ENCODE data around the gene MUCL3.

DNA sequence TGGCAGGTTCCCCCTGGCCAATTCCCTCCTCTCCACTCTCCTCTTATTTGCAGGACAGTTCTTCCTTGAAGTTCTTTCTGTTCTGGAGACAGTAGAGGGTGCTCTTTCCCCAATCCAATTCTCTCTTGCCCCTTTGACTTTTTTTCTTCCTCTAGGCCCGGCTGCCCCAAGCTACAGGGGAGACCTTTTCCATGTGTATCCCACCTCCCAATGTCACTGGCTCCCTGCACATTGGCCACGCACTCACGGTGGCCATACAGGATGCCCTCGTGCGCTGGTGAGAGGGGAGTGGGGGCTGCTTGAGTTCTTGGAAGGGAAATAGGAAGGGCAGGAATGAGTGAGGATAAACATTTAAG is 25.2 kb upstream of the MUCL3 start:
- TF ChIP-seq POLR2A (IDR thresholded peaks at IDR 0.05), result no peak
- TF ChIP-seq, protein P1, sequence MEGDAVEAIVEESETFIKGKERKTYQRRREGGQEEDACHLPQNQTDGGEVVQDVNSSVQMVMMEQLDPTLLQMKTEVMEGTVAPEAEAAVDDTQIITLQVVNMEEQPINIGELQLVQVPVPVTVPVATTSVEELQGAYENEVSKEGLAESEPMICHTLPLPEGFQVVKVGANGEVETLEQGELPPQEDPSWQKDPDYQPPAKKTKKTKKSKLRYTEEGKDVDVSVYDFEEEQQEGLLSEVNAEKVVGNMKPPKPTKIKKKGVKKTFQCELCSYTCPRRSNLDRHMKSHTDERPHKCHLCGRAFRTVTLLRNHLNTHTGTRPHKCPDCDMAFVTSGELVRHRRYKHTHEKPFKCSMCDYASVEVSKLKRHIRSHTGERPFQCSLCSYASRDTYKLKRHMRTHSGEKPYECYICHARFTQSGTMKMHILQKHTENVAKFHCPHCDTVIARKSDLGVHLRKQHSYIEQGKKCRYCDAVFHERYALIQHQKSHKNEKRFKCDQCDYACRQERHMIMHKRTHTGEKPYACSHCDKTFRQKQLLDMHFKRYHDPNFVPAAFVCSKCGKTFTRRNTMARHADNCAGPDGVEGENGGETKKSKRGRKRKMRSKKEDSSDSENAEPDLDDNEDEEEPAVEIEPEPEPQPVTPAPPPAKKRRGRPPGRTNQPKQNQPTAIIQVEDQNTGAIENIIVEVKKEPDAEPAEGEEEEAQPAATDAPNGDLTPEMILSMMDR (IDR thresholded peaks at IDR 0.05 in 4 of 5, conservative IDR thresholded peaks at IDR 0.05 in 1 of 5), result peak; percentile 55 to 72 (median 61)
